ENCODE data around the gene ANAPC4.

The ANAPC4 gene

GRCh38 chr4:25452081-25452480 is 75.0 kb downstream of the ANAPC4 start:
- H3K27ac Mint-ChIP-seq = no peak overlapping the region
- H3K4me1 Mint-ChIP-seq = peaks cover 2% of the 10 kb centered on the region
- H3K27me3 Mint-ChIP-seq = no peaks in the 10 kb centered on the region
- H3K9me3 Mint-ChIP-seq = no peaks in the 10 kb centered on the region
- no peak for DNase-seq
- no peaks in the 10 kb centered on the region for H3K36me3 Mint-ChIP-seq
- H3K4me3 Mint-ChIP-seq = no peak overlapping the region
- CTCF ChIA-PET = no interaction called here

- no peaks in the 10 kb centered on the region for H3K9me3 Mint-ChIP-seq
- H3K4me1 Mint-ChIP-seq = peaks cover 2% of the 10 kb centered on the region
- CTCF ChIA-PET = no interaction called here
Observed at GRCh38 chr4:25454476-25454875, 77.4 kb downstream of the ANAPC4 start.

GRCh38 chr4:25457053-25457715 is 80.1 kb downstream of the ANAPC4 start:
- DNase-seq = no peak
- no peak overlapping the region for H3K4me3 Mint-ChIP-seq
- CTCF ChIA-PET = no interaction called here
- H3K36me3 Mint-ChIP-seq = no peaks in the 10 kb centered on the region
- peaks cover 2% of the 10 kb centered on the region for H3K4me1 Mint-ChIP-seq
- no peaks in the 10 kb centered on the region for H3K27me3 Mint-ChIP-seq
- H3K9me3 Mint-ChIP-seq = no peaks in the 10 kb centered on the region
- no peak overlapping the region for H3K27ac Mint-ChIP-seq

More at GRCh38 chr4:25454476-25454875, 77.4 kb downstream of the ANAPC4 start:
- DNase-seq = no peak
- Mint-ChIP-seq H3K27ac (no peak overlapping the region), H3K27me3 (no peaks in the 10 kb centered on the region), H3K36me3 (no peaks in the 10 kb centered on the region), H3K4me3 (no peak overlapping the region)

- H3K27me3 Mint-ChIP-seq = no peaks in the 10 kb centered on the region
Observed at GRCh38 chr4:25466966-25467697, 90.1 kb downstream of the ANAPC4 start.

GRCh38 chr4:25467843-25468242 is 90.8 kb downstream of the ANAPC4 start:
- H3K36me3 Mint-ChIP-seq = no peaks in the 10 kb centered on the region
- no peaks in the 10 kb centered on the region for H3K4me1 Mint-ChIP-seq
- no peak for DNase-seq
- peaks cover 5% of the 10 kb centered on the region for H3K9me3 Mint-ChIP-seq
- no peak overlapping the region for H3K27ac Mint-ChIP-seq
- no peak overlapping the region for H3K4me3 Mint-ChIP-seq
- CTCF ChIA-PET = no interaction called here
- H3K27me3 Mint-ChIP-seq = no peaks in the 10 kb centered on the region

More at GRCh38 chr4:25466966-25467697, 90.1 kb downstream of the ANAPC4 start:
- peaks cover 5% of the 10 kb centered on the region for H3K9me3 Mint-ChIP-seq
- no peaks in the 10 kb centered on the region for H3K36me3 Mint-ChIP-seq
- no peak for DNase-seq
- H3K27ac Mint-ChIP-seq = no peak overlapping the region
- H3K4me3 Mint-ChIP-seq = no peak overlapping the region
- H3K4me1 Mint-ChIP-seq = no peaks in the 10 kb centered on the region
- CTCF ChIA-PET = no interaction called here
